Esophagus squamous epithelium (tissue), 4 donors: ENCODE data around the gene CKM.

Source experiments
- CTCF ChIP-seq, 6 experiments: fragments of 450-650 bp in 4 of 6; fragments of 200-600 bp in 2 of 6; sonication (generic) in 2 of 6; IDR thresholded peaks; one replicate each; pipeline ENCODE4 v1.5.1; 2016 to 2019; ENCODE audit warnings: antibody characterized with exemption in 6 of 6, mild to moderate bottlenecking in 4 of 6, moderate library complexity in 4 of 6
- POLR2A ChIP-seq, 4 donors: fragments of 450-650 bp; IDR thresholded peaks; one replicate each; pipeline ENCODE4 v1.6.1; 2017; ENCODE audit warnings: antibody characterized with exemption in 4 of 4, mild to moderate bottlenecking in 4 of 4, moderate library complexity in 3 of 4

DNA sequence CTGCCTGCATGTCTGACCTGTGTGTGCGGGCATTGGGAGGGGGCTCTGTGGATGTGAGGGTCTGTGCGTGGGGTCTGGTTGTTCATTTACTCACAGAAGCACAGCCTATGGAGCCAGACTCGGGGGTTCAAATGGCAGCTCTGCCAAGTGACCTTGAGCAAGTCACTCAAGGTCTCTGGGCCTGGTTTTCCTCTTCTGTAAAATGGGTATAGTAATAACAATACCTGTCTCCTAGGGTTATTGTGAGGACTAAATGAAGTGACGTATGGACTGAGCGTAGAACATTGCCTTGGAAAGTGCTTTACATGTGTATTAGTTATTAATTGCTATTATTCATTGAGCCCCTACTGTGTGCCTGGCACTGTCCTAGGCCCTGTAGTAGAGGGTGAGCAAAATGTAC, 24.4 kb downstream of the CKM start:
- no peak for TF ChIP-seq POLR2A (IDR thresholded peaks at IDR 0.05)
- no peak for TF ChIP-seq CTCF (IDR thresholded peaks at IDR 0.05)
